Activated gamma-delta T cell treated with anti-CD3 and anti-CD28 coated beads, Interleukin-2, amount 50 U/mL, for 16 hours (primary cell): ENCODE data around the gene EIPR1.
"Not testable (repeated sequence)": the region's sequence is repeated elsewhere in the genome, so short reads cannot be mapped to it uniquely, and the experiment has no call there.

Experiments used
- DNase-seq: peaks from one replicate; pipeline ENCODE4 v3.0.0-alpha.2; 2020; ENCODE audit warnings: low read depth

Gene EIPR1

DNA sequence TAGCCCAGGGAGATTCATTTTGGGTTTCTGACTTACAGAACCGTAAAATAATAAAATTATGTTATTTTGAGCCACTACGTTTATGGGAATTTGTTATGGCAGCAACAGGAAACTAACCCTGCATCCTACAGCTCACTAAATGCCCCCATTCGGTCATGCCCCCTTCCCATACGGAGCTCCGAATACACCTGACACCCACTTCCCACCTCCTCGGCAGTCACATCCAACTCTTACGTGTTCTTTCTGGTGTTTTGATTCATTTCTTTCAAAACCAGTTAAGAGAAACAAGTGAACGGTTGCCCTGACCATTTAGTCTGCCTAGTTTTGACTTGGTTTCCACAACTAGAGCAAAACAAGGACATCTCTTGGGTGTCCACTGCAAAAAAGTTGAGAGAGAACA, 19.7 kb downstream of the EIPR1 start:
- no peak for DNase-seq

DNA sequence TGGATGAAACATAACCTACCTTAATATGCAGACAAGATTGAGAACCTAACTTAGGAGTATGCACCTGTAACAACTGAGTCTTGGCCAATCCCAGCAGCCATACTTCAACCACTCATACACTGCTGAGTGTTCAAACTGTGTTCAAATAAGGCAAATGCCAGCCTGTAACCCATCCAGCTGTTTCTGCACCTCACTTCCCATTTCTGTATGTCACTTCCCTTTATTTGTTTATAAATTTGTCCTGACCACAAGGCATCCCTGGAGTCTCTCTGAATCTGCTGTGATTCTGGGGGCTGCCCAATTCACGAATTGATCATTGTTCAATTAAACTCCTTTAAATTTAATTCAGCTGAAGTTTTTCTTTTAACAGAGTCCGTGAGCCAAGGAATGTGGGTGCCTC, 20.2 kb downstream of the EIPR1 start:
- not testable (repeated sequence) for DNase-seq

DNA sequence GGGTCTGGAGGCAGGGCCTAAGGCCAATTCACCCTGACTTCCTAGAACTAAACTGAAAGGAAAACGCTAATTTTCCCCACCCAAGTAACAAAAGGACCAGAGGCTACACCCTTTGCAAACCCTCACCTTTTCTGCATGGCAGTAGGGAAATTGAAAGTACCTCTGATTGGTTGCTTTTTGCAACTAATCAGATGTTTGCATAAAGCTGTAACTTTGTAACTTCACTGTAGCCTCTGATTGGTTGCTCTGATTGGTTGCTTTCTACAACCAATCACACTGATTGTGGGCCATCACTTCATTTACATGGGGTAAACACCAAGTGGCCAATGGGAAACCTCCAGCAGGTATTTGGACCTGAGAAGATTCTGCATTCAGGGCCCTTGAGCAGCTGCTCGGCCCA, 20.8 kb downstream of the EIPR1 start:
- no peak for DNase-seq

DNA sequence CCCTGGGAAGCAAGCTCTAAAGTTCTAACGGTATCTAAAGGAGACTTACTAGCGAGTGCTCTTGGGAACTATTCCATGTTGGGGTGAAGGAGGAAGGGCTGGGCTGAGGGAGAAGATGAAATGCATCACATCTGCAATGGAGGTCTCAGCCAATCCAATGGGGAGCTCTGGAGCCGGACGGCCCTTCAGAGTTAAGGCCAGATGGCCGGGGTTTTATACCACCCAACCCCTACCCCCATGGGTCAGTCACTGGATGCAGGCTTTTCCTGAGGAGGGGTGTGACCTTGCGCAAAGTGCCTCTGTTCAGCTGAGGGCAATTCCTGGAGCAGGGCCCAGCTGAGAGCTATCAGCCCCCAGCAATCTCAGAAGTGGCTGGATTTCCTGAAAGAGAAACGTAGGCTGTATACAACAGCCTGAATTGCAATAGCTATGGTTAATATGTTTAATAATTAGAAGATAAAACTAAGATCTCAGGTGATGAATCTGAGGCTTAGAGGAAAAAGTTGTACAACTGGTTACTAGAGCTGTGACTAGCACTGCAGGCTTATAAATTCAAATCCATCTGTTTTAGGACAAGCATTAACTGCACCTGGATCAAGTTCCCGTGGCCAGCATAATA, 21.6 kb downstream of the EIPR1 start:
- no peak for DNase-seq

DNA sequence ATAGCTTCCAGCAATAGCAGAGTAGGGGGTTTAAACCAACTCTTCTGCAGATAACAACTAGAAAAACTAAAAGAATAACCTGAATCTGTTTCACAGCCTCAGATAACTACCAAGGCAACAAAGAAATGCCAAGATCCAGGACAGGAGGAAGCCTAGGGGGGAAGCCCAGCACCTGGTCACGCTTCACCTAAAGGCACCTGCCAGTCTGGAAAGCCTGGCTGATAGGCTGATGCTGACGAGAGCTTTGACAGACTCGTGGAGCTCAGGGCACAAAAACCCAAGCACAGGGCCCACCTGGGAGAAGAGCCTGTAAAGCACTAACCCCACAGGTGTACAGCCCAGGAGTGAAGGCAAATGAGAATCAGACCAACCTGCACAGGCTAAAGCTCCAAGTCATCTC, 22.6 kb downstream of the EIPR1 start:
- no peak for DNase-seq

DNA sequence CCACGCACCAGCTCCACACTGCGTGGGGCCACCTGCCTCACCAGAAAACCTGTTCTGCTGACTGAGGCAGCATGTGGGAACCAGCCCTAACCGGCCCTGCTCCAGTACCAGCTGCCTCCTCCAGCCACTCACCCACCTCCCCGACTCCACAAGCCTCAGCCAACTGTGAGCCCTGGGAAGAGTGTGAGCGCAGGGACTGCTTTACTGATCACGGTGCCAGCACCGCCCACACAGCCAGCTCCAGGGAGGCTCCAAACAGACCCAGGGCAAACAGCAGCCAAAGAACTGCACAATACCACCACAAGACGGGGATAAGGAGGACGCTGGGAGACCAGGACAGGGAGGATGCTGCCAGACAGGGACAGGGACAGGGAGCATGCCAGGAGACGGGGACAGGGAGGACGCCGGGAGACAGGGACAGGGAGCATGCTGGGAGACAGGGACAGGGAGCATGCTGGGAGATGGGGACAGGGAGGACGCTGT, 28.4 kb downstream of the EIPR1 start:
- no peak for DNase-seq

DNA sequence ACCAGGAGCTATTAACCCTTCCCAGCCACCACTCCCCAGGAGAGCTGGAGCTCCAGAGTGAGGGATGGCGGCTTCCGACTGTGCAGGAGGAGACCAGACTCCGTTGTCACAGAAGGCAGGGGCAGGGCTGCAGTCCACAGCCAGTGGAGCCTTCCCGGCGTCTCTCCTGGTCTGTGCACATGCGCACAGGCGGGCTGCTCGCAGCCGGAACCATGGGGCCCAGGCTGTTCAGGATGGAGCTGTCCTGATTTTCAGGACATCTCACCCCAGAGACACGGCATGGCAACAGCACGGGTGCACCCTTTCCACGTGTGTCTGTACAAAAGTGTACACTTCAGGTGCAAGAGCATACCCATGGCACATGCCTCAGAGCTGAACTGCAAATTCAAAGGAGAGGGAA, 28.9 kb downstream of the EIPR1 start:
- DNase-seq, result no peak

DNA sequence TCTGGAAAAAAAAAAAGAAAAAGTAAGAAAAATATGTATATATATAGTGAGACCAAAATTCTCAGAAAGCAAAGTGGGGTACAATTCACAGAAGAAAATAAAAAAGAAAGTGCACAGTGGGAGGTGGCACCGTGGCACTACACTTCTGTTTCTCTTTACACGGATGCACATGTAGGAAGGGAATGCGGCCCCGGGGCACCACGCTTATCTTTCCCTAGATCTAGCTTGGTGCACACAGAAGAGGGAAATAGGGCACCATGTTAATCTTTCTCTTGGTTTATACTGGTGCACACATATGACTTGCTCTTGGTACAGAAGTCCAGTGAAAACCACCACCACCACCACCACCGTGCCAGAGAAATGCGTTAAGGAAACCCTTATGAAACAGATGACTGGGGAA, 32.0 kb downstream of the EIPR1 start:
- DNase-seq, result no peak

DNA sequence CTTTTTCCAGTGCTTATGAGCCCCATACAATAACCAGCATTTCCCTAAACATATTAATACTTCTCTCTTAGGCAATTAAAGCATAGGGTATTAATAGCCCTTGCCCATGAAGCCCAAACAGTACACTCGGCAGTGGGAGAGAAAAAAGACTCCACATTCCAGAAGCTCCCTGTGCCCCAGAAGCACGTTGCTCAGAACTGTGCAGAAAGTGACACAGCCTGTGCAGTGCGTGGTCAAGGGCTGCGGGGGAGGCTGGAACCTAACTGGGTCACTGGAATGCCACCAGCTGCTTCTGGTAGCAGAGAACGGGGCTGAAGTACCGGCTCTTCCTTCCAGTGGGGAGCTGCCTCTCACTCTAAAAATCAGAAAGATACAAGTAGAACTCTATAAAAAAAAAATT, 32.7 kb downstream of the EIPR1 start:
- no peak for DNase-seq

DNA sequence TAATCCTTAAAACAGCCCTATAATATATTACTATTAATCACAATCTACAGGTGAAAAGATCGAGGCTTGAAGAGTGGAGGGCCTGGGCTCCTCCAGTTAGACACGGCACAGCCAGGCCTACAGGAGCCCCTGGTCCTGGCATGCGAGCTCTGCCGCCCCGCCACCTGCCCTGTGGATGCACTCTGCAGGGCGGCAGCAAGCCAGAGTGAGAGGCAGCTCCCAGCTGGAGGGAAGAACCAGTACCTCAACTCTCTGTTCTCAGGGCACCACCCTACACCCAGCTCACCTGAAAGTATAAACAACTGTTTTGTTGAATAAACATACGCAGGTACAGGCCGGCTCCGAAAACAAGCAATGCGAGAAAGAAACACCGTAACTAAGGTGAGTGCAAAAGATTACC, 34.6 kb downstream of the EIPR1 start:
- DNase-seq, result no peak

DNA sequence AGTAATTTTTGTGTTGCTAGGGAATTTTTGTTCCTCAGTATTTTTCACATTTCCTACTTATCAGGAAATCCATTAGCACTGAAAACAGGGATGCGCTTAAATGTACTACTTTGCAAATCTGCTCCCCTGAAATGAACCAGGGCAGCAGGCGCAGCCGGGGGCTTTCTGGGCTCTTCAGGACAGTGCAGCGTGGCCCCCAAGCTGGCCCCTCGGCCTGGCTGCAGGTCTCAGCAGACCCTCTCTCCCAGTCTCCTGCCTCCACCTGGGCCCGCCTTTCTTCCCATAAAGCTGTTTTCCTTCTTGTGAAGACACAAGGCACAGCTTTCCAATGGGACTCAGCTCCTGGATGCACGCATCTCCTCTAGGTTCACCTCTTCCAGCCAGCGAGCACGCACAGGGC, 35.3 kb downstream of the EIPR1 start:
- no peak for DNase-seq

DNA sequence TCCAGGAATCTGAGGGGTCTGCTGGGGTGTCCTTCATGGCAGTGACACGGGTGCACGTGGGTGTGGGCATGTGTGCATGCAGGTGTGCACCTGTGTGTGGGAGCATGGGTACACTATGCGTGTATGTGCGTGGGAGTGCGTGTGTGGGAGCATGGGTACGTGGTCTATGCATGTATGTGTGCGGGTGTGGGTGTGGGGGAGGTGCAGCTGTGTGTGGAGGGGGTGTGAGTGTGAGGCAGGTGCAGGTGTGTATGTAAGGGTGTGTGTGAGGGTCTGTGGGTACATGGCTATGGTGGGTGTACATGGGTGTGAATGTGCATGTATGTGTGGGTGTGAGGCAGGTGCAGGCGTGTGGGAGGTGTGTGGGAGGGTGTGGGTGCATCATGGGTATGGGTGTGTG, 36.3 kb downstream of the EIPR1 start:
- no peak for DNase-seq

DNA sequence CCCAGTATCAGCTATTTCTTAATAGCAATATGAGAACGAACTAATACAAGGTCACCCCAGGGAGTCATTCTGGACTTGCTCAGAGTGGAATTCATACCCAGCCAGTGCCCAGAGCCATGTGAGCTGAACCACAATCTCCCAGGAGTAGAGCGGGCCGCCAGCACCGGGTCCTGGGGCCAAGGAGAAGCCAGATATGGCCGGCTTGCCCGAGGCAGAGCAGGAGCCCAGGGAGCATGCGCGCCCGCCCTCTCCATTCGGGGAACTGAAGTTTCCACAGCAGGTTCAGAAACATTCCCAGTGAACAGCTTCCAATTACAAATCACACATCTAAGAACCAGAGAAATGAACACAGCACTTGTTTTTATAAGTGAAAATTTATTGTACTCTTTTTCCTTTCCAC, 37.5 kb downstream of the EIPR1 start:
- DNase-seq, result no peak

DNA sequence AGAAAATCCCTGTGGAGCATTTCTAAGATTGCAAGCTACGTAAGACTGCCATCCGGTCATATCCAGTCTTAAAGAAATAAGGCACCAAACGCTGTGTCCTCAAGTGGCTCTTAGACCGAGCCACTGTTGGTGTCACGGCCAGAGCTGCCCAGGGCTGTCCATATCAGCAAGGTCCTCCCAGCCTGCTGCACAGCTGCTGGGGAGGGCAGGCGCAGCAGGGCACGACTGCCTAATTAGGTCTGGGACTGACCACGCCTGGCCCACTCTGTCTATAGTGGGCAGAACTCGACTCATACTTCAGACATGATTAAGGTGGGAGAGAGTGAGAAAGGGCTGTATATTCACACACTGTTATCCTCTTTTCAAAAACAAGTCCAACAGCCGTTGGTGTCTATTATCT, 39.3 kb downstream of the EIPR1 start:
- no peak for DNase-seq

DNA sequence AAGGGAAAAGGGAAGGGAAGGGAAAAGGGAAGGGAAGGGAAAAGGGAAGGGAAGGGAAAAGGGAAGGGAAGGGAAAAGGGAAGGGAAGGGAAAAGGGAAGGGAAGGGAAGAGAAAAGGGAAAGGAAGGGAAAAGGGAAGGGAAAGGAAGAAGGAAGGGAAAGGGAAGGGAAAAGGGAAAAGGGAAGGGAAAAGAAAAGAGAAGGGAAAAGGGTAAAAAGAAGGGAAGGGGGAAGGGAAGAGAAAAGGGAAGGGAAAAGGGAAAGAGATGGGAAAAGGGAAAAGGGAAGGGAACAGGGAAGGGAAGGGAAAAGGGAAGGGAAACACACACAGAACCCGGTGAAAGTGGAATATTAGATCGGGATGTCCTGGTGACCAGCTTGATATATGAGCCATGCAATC, 40.8 kb downstream of the EIPR1 start:
- DNase-seq, result no peak

DNA sequence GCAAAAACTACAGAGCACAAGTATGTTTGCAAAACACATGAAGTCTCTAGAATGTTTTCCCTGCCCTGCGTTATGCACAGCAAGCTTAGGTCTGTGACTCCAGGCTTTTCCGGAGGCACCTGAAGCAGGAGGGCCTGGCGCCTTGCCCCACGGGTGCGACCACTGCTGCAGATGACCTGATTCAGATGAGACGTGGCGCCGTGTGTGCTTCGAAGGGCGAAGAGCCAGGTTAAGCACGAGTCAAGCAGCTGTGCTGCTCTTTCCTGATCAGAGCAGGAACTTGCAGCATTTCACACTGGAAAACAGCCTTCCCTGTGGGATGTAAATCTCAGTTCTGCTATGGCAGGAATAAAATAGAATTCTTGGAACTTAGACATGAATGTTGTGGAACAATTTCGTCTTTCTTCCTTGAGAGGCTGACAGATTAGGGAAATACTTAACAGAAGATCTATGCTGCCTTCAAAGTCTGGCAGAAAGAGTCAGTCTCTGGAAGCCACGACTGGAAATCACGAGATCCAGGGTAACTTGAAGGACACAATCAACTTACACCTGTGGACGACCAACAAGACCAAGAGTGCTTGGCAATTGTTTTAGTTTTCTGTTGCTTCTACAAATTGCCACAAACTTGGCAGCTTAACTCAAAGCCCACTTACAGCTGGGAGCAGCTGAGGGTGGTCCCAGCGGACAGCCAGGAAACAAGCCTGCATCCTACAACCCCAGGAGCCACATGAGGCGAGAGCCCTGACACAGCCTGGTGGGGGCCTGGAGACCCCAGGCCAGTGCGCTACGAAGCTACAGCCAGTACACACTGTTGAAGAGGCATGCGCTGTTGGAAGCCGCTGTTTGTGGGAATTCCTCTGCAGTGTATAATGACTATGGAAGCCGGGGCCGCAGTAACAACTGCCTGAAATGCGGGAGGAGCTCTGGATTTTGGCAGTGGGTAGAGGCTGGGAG, 42.9 kb downstream of the EIPR1 start:
- no peak for DNase-seq

DNA sequence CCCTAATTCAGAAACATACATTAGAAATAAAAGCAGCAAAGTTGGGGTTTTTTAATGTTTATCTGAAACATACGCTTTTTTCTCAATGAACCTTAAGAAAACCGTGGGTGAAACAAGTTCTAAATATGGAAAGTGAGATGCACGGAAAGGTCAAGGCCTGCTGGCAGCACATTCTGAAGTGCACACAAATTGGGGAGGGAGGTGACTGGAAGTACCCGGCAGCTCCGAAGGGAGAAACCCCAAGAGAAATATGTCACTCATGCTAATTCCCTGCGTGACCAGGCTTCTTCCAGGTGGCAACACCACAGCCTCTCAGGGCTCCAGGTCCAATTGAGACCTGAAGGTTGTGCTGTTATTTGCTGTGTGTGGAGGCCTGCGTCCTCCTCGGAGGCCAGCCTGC, 45.5 kb downstream of the EIPR1 start:
- no peak for DNase-seq

DNA sequence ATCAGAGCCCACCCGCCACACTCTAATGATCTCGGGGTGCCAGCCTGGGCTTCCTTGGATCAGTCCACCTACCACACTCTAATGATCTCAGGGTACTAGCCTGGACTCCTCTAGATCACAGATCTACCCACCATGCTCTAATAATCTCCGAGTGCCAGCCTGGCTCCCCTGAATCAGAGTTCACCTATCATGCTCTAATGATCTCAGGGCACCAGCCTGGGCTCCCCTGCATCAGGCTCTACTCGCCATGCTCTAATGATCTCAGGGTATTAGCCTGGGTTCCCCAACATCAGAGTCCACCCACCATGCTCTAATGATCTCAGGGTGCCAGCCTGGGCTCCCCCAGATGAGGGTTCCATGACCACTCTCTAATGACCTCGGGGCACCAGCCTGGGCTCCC, 48.1 kb downstream of the EIPR1 start:
- no peak for DNase-seq

DNA sequence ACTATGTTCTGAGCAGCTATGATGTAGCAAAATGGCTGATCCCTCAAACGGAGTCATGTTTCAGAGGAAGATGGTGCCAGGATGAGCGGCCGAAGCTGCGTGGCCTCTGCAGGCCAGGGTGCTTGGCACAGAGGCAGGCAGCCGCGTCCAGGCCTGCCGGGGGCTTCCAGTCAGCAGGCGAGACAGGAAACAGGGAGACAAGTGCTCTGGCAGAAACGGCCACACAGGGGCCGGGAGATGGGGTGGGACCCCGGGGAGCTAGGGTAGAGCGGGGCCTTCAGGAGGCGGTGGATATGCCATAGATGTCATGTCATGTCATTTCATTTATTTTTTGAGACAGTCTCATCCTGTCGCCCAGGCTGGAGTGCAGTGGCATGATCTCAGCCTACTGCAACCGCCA, 50.7 kb downstream of the EIPR1 start:
- DNase-seq, result no peak

DNA sequence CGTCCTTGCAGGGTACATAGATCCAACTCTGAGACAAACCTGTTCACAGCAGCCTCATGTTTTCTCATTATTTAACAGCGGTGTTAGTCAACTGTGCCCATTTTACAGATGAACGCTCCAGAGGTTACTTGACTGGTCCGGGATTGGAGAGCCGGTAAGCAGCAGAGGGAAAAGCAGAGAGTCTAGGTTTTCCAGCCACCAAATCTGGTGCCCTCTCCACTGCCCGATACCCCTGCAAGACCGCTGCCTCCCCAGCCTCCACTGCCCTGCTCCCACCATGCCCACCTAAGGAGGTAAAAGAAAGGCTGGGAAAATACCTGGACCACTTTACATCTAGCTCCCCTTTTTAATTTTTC, 51.5 kb downstream of the EIPR1 start:
- DNase-seq, result no peak

DNA sequence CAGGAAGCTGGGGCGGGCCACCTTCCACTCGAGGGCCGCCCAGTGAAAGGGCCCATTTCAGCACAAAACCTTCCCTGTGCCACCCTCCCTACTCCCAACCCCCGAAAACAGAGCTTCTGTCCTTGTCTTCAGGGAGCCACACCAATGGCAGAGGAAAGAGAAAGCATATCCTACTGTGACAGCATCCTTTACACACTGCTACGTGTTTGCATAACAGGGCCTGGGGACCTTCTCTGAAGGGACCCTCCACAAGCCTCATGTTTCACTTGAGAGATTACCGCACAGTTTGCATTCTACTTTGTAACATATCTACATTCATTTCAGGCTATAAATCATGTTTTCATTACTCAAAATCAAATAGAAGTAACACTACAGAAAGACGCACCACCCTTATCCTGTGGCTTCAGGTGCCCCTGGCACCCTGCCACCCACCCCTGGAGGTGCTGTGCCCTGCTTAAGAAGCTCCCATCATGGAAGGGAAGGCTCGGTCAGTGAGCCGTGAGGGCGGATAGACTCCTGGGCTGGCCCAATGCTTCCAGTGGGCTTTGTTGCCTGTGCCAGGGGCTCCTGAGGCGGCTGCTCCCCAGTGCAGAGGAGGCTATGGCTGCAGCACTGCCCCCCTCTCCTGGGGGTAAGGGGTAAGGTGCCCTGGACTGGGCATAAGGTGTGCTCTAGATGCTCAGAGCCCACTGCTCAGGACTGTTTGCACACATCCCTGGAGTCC, 52.0 kb downstream of the EIPR1 start:
- DNase-seq, result no peak

DNA sequence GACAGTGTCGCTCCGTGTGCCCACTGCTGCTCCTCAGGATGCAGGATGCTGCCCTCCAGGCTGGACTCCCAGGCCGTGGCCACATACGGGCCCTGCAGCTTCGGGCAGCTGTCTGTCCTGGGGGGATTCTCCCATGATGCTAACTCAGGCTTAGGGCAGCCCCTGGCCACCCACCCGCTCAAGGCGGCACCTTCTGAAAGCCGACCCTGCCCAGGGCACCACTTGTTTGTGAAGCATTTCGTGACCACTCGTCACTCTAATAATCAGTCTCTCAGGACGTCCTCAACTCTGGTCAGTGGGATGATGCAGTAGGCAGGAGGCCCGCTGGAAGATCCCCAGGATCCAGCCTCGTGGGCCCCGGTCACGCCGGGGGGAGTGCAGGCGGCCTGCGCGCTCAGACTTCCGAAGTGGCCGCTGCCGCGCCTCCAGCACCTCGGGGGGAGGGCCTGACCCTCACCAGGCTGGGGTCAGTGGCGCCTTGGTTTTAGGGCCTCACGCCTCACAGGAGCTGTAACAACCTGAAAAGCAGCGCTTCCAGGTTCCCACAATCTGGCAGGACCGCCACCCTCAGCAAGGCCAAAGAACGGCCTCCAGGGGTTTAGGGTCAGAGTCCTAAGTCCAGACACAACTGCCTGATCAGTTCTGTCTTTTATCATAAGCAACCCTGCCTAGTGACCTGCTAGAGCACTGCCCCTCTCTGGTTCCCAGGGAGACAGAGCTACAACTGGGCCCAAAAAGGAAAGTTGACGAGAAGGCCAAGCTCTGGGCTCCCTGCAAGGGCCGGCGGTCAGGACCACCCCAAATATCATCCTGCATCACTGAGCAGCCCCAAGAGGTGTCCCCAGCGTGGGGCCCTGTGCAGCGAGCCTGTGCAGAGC, 53.0 kb downstream of the EIPR1 start:
- DNase-seq, result no peak
